ENCODE data around the gene CEBPZOS. TPM values are rescaled to one million over a fixed set of nuclear protein-coding genes. Genes with fewer than 3 reads are reported as not detected.
A peak's percentile ranks its signal among the peaks of the same experiment; 100 is the strongest.

CEBPZOS gene
- total and polyA plus RNA-seq, 2 of the 8 experiments (the other 6 are each of a cell fraction or from before 2014, with no cell fraction given): 27.3 to 43.5 TPM

GRCh38 chr2:37205689-37206341, 9.5 kb downstream of the CEBPZOS start (continued):
- peak; percentile 61 to 76; a peak in 2 of 3 replicates for TF ChIP-seq POLR2A (IDR thresholded peaks at IDR 0.05; ENCODE audit: control extremely low read depth in 1 of 2, low read depth in 2 of 2, low read length in 2 of 2)
- peak; percentile 94 for TF ChIP-seq MAX (IDR thresholded peaks at IDR 0.05)
- TF ChIP-seq CHD7 (IDR thresholded peaks at IDR 0.05; ENCODE audit: insufficient replicate concordance, low read length): peak; percentile 93
- TF ChIP-seq ATF3 (IDR thresholded peaks at IDR 0.05; ENCODE audit: insufficient read depth, low read depth, low read length): no peak
- TF ChIP-seq TBP (IDR thresholded peaks at IDR 0.05; ENCODE audit: low read depth, low read length): peak; percentile 62; the same call in 1 of the 2 replicates
- peak; percentile 86 for TF ChIP-seq E2F6 (IDR thresholded peaks at IDR 0.05)
- TF ChIP-seq HDAC2 (IDR thresholded peaks at IDR 0.05; ENCODE audit: borderline replicate concordance in 1 of 2, low read depth in 2 of 2, low read length in 2 of 2): peak in 1 of 2 experiments; percentile 31; a peak in 1 of 4 replicates
- peak; percentile 96 for TF ChIP-seq POLR2AphosphoS5 (IDR thresholded peaks at IDR 0.05; ENCODE audit: low read depth, low read length)

All from H1 (cell line).